HT1080 (cell line): ENCODE results near the gene MAP3K3. TPM values are rescaled to one million over a fixed set of nuclear protein-coding genes. Genes with fewer than 3 reads are reported as not detected.
A peak's percentile ranks its signal among the peaks of the same experiment; 100 is the strongest.

Experiments
- DNase-seq: peaks from one replicate; pipeline ENCODE4 v3.0.0-alpha.2; 2015; ENCODE audit warnings: low read depth
- polyA plus RNA-seq, 2 experiments: library from polyadenylated mRNA; depleted of rRNA; stranded (reverse); fragments of >200 nt; gene quantifications; 2 replicates each; pipeline ENCODE4 v1.2.3, GENCODE V29; 2015
- total RNA-seq: library from RNA; depleted of rRNA; stranded (reverse); fragments of >200 nt; shearing (Covaris generic); gene quantifications from 2 replicates; pipeline ENCODE4 v1.2.3, GENCODE V29; 2014; rRNA removed

Gene MAP3K3
- total RNA-seq: 26.0 and 33.1 TPM in 2 replicates
- 14.7 and 16.6 TPM in 2 replicates for polyA plus RNA-seq (2015; cell fraction: cytosol; rRNA removed)
- 20.1 and 20.6 TPM in 2 replicates for polyA plus RNA-seq (2015; cell fraction: nucleus; rRNA removed)

- DNase-seq: peak; percentile 100
Observed at GRCh38 chr17:63621684-63622573, at the start of gene MAP3K3. MAP3K3 (plus strand) TSS chr17:63622417; CDS start chr17:63622760, 343 bp downstream.

GRCh38 chr17:63573634-63574033 is 48.6 kb upstream of the MAP3K3 start:
- no peak for DNase-seq

GRCh38 chr17:63578027-63578768 is 44.0 kb upstream of the MAP3K3 start:
- DNase-seq: no peak

- DNase-seq: no peak
Observed at GRCh38 chr17:63578769-63579111, 43.5 kb upstream of the MAP3K3 start.

- no peak for DNase-seq
Observed at GRCh38 chr17:63579633-63580032, 42.6 kb upstream of the MAP3K3 start.

- peak; percentile 23 for DNase-seq
Observed at GRCh38 chr17:63587770-63588169, 34.4 kb upstream of the MAP3K3 start.

GRCh38 chr17:63588797-63589196 is 33.4 kb upstream of the MAP3K3 start:
- no peak for DNase-seq

GRCh38 chr17:63589646-63590045 is 32.6 kb upstream of the MAP3K3 start:
- DNase-seq: no peak

- no peak for DNase-seq
Observed at GRCh38 chr17:63592797-63593196, 29.4 kb upstream of the MAP3K3 start.

- DNase-seq: no peak
Observed at GRCh38 chr17:63595132-63595531, 27.1 kb upstream of the MAP3K3 start.

GRCh38 chr17:63596856-63597586 is 25.2 kb upstream of the MAP3K3 start:
- DNase-seq: no peak

- no peak for DNase-seq
Observed at GRCh38 chr17:63598281-63598680, 23.9 kb upstream of the MAP3K3 start.

GRCh38 chr17:63600569-63601438 is 21.4 kb upstream of the MAP3K3 start, which contains the start of gene TACO1:
TACO1 (plus strand) TSS chr17:63600895; CDS start chr17:63601084, 189 bp downstream.
- peak; percentile 72 for DNase-seq

- DNase-seq: no peak
Observed at GRCh38 chr17:63601439-63602371, 20.5 kb upstream of the MAP3K3 start.

GRCh38 chr17:63609816-63610573 is 12.2 kb upstream of the MAP3K3 start:
- no peak for DNase-seq

- no peak for DNase-seq
Observed at GRCh38 chr17:63610854-63611253, 11.4 kb upstream of the MAP3K3 start.

GRCh38 chr17:63611354-63611753 is 10.9 kb upstream of the MAP3K3 start:
- DNase-seq: no peak

- no peak for DNase-seq
Observed at GRCh38 chr17:63613663-63614062, 8.6 kb upstream of the MAP3K3 start.
